Keratinocyte (primary cell): ENCODE measurements around the gene ZNF488. TPM values are rescaled to one million over a fixed set of nuclear protein-coding genes. Genes with fewer than 3 reads are reported as not detected.

Source experiments
- DNase-seq: peaks from one replicate; pipeline ENCODE4 v3.0.0-alpha.2; 2011; ENCODE audit warnings: low read depth, missing footprints, low spot score
- FAIRE-seq: peaks from 2 replicates; lab custom pipeline; 2011; peaks lifted over from hg19 to GRCh38; lab: Jason Lieb, UNC
- H2AFZ ChIP-seq: 2 replicates; pipeline ENCODE4 v1.6.0; 2012; ENCODE audit warnings: low read length, control low read depth, inconsistent platforms; ENCODE audit not compliant: control insufficient read depth
- H3K27ac ChIP-seq: 2 replicates; pipeline ENCODE4 v1.5.1; 2011; ENCODE audit warnings: low read length; ENCODE audit not compliant: control insufficient read depth, insufficient read depth
- H3K27me3 ChIP-seq: 3 replicates; pipeline ENCODE4 v1.6.0; 2011; ENCODE audit warnings: low read length; ENCODE audit not compliant: control insufficient read depth, insufficient read depth; ENCODE audit errors: extremely low read depth
- H3K36me3 ChIP-seq, 2 experiments: 2 replicates in 1 of 2; 3 replicates in 1 of 2; pipeline ENCODE4 v1.5.1; 2011; ENCODE audit warnings: low read length in 2 of 2, mild to moderate bottlenecking in 1 of 2; ENCODE audit not compliant: control insufficient read depth in 2 of 2, insufficient read depth in 2 of 2; ENCODE audit errors: extremely low read depth in 1 of 2
- H3K4me1 ChIP-seq: 3 replicates; pipeline ENCODE4 v1.5.1; 2011; ENCODE audit warnings: low read length; ENCODE audit not compliant: control insufficient read depth, insufficient read depth; ENCODE audit errors: extremely low read depth
- H3K4me2 ChIP-seq: 3 replicates; pipeline ENCODE4 v1.6.0; 2011; ENCODE audit warnings: low read depth, low read length; ENCODE audit not compliant: control insufficient read depth, insufficient read depth; ENCODE audit errors: extremely low read depth
- H3K4me3 ChIP-seq, 3 experiments: fragments of 200-600 bp in 1 of 3; sonication (generic) in 1 of 3; 2 replicates in 2 of 3; 3 replicates in 1 of 3; pipeline ENCODE4 v1.5.1; 2011 to 2016; ENCODE audit warnings: low read length in 3 of 3, mild to moderate bottlenecking in 3 of 3, control low read depth in 2 of 3, inconsistent platforms in 1 of 3, low read depth in 1 of 3, mixed read lengths in 1 of 3, mixed run types in 1 of 3, moderate library complexity in 1 of 3; ENCODE audit not compliant: control insufficient read depth in 2 of 3, insufficient read depth in 2 of 3; ENCODE audit errors: extremely low read depth in 1 of 3
- H3K79me2 ChIP-seq: 2 replicates; pipeline ENCODE4 v1.6.0; 2012; ENCODE audit warnings: low read length; ENCODE audit not compliant: control insufficient read depth, insufficient read depth
- H3K9ac ChIP-seq: 3 replicates; pipeline ENCODE4 v1.6.0; 2011; ENCODE audit warnings: low read length; ENCODE audit not compliant: control insufficient read depth, insufficient read depth; ENCODE audit errors: extremely low read depth
- H3K9me1 ChIP-seq: 3 replicates; pipeline ENCODE4 v1.6.0; 2011; ENCODE audit warnings: low read length; ENCODE audit not compliant: control insufficient read depth, insufficient read depth; ENCODE audit errors: extremely low read depth
- H3K9me3 ChIP-seq: 2 replicates; pipeline ENCODE4 v1.5.1; 2012; ENCODE audit warnings: low read depth, low read length; ENCODE audit not compliant: control insufficient read depth
- H4K20me1 ChIP-seq: 3 replicates; pipeline ENCODE4 v1.6.0; 2011; ENCODE audit warnings: low read length; ENCODE audit not compliant: control insufficient read depth, insufficient read depth; ENCODE audit errors: extremely low read depth
- CTCF ChIP-seq, 3 experiments: IDR thresholded peaks in 1 of 3; conservative IDR thresholded peaks in 1 of 3; optimal IDR thresholded peaks in 1 of 3; 2 replicates in 2 of 3; 3 replicates in 1 of 3; pipeline versions ENCODE3 to v1.5.1; 2011; ENCODE audit warnings: low read length in 3 of 3, mild to moderate bottlenecking in 3 of 3, moderate library complexity in 2 of 3, control low read depth in 1 of 3, inconsistent platforms in 1 of 3; ENCODE audit not compliant: insufficient read depth in 2 of 3; ENCODE audit errors: extremely low read depth in 1 of 3
- EZH2 ChIP-seq: IDR thresholded peaks from one replicate; pipeline ENCODE4 v1.6.1; 2012; ENCODE audit warnings: inconsistent platforms, mild to moderate bottlenecking, low read length, moderate library complexity
- dilution Hi-C: fragments of 300-500 bp; cut with MboI; formaldehyde crosslinking; loops from one replicate; pipeline ENCODE4 v1.7.0; 2020; ENCODE audit warnings: low sequenced_read_pairs; ENCODE audit not compliant: extremely low pct_ligation_motif_present
- polyA plus RNA-seq, 5 experiments: library from polyadenylated mRNA; depleted of rRNA in 3 of 5; stranded (reverse) in 3 of 5; stranded (forward) in 1 of 5; unstranded in 1 of 5; fragments of >200 nt; gene quantifications; 1 replicate in 1 of 5; 2 replicates in 3 of 5; 3 replicates in 1 of 5; pipeline versions ENCODE4 v1.2.1 to v1.2.3, GENCODE V29; 2011 to 2012; ENCODE audit warnings: missing spikeins in 2 of 5, low read depth in 1 of 5, low replicate concordance in 1 of 5

The ZNF488 gene
- polyA plus RNA-seq, 1 donor (not counting 4 experiments of a cell fraction or from before 2014, with no cell fraction given): 1.2 TPM

GRCh38 chr10:47410862-47411261 lies 26.8 kb upstream of the ZNF488 start:
- DNase-seq: no peak
- no peak overlapping the region for H2AFZ ChIP-seq
- H3K27me3 ChIP-seq: no peaks in the 10 kb centered on the region
- H3K4me2 ChIP-seq: no peak overlapping the region
- H3K79me2 ChIP-seq: no peaks in the 10 kb centered on the region
- no peak overlapping the region for H3K4me3 ChIP-seq
- FAIRE-seq: no peak
- no peaks in the 10 kb centered on the region for H4K20me1 ChIP-seq
- H3K9me3 ChIP-seq: no peaks in the 10 kb centered on the region
- H3K4me1 ChIP-seq: peaks cover 18% of the 10 kb centered on the region
- no peaks in the 10 kb centered on the region for H3K9me1 ChIP-seq
- TF ChIP-seq EZH2: no peak
- TF ChIP-seq CTCF (optimal IDR thresholded peaks at IDR 0.05 in 1 of 3, IDR thresholded peaks at IDR 0.05 in 1 of 3, conservative IDR thresholded peaks at IDR 0.05 in 1 of 3; ENCODE audit: extremely low read depth in 1 of 3, insufficient read depth in 2 of 3, low read length in 3 of 3): no peak
- H3K9ac ChIP-seq: no peak overlapping the region
- dilution Hi-C loops: no loop called here
- H3K27ac ChIP-seq: no peak overlapping the region
- H3K36me3 ChIP-seq: no peaks in the 10 kb centered on the region

GRCh38 chr10:47410271-47410670 lies 26.2 kb upstream of the ZNF488 start:
- DNase-seq (no peak), FAIRE-seq (no peak)
- no peaks in the 10 kb centered on the region for H4K20me1 ChIP-seq
- H3K79me2 ChIP-seq: no peaks in the 10 kb centered on the region
- no peaks in the 10 kb centered on the region for H3K9me3 ChIP-seq
- no peaks in the 10 kb centered on the region for H3K36me3 ChIP-seq
- TF ChIP-seq CTCF (optimal IDR thresholded peaks at IDR 0.05 in 1 of 3, IDR thresholded peaks at IDR 0.05 in 1 of 3, conservative IDR thresholded peaks at IDR 0.05 in 1 of 3; ENCODE audit: extremely low read depth in 1 of 3, insufficient read depth in 2 of 3, low read length in 3 of 3) (no peak), EZH2 (no peak)
- no peak overlapping the region for H3K27ac ChIP-seq
- no peak overlapping the region for H3K4me3 ChIP-seq
- H3K9me1 ChIP-seq: no peaks in the 10 kb centered on the region
- no peak overlapping the region for H2AFZ ChIP-seq
- dilution Hi-C loops: no loop called here
- H3K9ac ChIP-seq: no peak overlapping the region
- no peaks in the 10 kb centered on the region for H3K27me3 ChIP-seq
- H3K4me1 ChIP-seq: peaks cover 22% of the 10 kb centered on the region
- H3K4me2 ChIP-seq: no peak overlapping the region
